GM19238 (cell line): ENCODE data around the gene ODF2.
A peak's percentile ranks its signal among the peaks of the same experiment; 100 is the strongest.
"Not testable (repeated sequence)": the region's sequence is repeated elsewhere in the genome, so short reads cannot be mapped to it uniquely, and the experiment has no call there.

ENCODE experiments used
- DNase-seq: peaks from one replicate; pipeline ENCODE4 v3.0.0; 2011; ENCODE audit warnings: low spot score; ENCODE audit not compliant: insufficient read length

Gene ODF2

GRCh38 chr9:128423356-128423755 is 32.5 kb upstream of the ODF2 start:
- DNase-seq: not testable (repeated sequence)

- DNase-seq: no peak
These were observed 31.5 kb upstream of the ODF2 start for GRCh38 chr9:128424268-128424780.

DNA sequence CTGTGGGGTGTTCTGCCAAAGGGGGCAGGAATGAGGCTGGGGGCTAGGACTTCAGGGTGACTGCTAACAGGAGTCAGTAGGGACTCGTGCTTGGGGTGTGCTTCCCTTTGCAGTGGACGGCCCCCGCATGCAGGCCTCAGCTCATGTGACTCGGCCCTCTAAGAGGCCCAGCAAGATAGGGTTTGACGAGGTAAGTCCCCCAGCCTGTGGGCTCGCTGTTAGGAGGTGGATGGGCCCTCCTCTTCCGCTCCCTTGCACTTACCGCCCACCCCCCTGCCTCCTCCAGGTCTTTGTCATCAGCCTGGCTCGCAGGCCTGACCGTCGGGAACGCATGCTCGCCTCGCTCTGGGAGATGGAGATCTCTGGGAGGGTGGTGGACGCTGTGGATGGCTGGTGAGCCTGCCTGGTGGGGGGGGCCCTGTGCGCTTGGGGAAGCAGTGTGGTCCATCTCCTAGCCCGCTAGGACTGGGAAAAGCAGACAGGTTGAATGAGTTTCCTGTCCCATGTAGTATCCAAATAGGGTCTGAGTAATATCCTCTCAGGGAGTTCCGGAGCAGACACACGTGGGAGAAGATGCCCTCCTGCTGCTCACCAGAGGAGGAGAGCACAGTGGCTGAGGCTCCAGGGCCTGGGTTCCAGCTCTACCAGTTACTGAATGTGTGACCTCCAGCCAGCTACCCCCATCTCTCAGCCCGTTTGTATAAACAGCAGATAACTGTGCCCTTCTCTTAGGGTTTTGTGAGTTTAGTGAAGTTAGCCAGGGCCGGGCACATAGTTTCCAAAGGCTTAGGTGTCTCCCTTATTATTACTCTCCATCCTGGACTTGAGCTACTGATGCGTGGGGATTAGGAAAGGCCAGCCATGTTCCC is 26.9 kb upstream of the ODF2 start:
- no peak for DNase-seq

DNA sequence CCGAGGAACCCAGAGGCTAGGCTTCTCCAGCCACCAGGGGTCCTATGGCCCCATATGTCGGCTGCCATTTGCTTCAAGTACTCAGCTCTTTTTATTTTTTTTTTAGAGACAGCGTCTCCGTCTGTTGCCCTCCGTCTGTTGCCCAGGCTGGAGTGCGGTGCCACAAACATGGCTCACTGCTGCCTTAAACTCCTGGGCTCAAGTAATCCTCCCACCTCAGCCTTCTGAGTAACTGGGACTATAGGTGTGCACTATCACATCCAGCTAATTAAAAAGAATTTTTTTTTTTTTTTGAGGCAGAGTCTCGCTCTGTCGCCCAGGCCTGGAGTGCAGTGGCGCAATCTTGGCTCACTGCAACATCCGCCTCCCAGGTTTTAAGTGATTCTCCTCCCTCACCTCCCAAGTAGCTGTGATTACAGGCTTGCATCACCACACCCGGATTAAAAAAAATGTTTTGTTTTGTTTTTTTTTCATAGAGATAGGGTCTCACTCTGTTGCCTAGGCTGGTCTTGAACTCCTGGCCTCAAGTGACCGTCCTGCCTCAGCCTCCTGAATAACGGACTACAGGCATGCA is 26.2 kb upstream of the ODF2 start:
- no peak for DNase-seq

DNA sequence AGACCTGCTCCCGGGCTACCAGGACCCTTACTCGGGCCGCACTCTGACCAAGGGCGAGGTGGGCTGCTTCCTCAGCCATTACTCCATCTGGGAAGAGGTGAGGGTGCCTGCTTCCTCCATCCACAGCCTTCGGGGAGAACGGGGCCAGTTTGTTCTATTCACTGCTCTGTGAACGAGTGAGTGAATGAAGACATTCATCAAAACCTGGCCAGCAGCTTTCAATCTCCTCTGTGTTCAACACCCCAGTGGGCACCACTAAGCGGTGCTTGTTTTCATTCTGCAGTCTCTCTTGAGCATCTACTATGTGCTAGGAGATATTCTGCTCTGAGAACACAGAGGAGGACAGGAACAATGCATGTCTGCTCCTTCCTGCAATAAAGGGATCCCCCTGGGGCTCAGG is 24.6 kb upstream of the ODF2 start:
- DNase-seq: no peak

- no peak for DNase-seq
These were observed 21.5 kb upstream of the ODF2 start for GRCh38 chr9:128434340-128434739.

GRCh38 chr9:128435611-128436010 is 20.2 kb upstream of the ODF2 start:
- no peak for DNase-seq

DNA sequence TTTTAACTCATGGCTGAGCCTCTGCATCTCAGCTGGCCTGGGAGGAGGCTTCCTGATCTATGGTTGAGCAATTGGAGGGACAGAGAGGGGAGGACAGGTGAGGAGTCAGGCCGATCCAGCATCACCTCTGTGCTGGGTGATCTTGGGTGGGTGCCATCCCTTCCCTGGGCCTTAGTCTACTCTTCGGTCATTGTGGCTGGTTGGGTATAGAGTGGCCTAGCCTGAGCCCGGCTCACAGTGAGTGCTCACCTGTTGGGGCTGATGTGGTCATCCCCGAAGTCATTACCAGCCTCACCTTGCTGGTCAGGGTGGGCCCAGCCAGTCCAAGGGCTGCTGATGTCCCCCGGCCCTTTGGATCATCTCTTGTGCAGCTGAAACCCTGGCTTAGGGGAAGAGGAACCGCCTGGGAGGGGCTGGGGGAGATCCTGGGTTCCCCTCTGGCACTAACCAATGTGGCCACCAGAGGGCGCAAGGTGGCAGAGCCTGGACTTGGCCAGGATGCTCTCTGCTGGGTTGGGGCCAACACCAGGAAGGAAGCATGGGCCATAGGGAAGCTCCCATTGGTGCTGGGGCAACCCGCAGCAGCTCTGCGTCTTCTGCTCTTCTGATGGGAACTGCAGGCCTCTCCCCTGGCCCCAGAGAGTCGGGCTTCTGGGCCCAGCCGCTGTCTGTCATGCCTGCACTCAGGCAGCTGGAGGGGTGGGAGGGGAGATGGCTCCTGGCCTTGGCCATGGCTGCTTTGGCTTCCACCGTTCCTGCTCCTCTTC is 17.3 kb upstream of the ODF2 start:
- peak; percentile 85 for DNase-seq

GRCh38 chr9:128439273-128439672 is 16.5 kb upstream of the ODF2 start:
- no peak for DNase-seq

- DNase-seq: no peak
These were observed 13.7 kb upstream of the ODF2 start for GRCh38 chr9:128442150-128442549.

DNA sequence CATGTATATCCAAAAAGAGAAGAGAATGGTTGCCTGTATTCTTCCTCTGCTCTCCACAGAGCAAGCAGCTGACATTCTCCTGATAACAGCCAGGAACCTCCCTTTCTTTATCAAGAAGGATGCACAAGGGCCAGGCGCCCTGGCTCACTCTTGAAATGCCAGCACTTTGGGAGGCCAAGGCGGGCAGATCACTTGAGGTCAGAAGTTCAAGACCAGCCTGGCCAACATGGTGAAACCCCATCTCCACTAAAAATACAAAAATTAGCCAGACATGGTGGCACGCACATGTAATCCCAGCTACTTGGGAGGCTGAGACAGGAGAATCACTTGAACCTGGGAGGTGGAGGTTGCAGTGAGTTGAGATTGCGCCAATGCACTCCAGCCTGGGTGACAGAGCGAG is 9.3 kb upstream of the ODF2 start:
- DNase-seq: not testable (repeated sequence)

DNA sequence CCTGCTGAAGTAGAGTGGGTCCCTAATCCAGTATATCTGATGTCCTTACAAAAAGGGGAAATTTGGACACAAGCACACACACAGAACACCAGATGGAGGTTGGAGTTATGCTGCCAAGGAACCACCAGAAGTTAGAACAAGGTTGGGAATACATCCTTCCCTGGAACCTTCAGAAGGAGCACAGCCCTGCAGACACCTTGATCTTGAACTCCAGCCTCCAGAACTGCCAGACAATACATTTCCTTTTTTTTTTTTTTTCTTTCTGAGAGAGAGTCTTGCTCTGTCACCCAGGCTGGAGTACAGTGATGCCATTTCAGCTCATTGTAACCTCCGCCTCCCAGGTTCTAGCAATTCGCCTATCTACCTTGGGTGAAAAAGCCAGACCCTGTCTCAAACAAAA is 7.1 kb upstream of the ODF2 start:
- DNase-seq: no peak

GRCh38 chr9:128454991-128455390 is 815 bp upstream of the ODF2 start:
- no peak for DNase-seq

DNA sequence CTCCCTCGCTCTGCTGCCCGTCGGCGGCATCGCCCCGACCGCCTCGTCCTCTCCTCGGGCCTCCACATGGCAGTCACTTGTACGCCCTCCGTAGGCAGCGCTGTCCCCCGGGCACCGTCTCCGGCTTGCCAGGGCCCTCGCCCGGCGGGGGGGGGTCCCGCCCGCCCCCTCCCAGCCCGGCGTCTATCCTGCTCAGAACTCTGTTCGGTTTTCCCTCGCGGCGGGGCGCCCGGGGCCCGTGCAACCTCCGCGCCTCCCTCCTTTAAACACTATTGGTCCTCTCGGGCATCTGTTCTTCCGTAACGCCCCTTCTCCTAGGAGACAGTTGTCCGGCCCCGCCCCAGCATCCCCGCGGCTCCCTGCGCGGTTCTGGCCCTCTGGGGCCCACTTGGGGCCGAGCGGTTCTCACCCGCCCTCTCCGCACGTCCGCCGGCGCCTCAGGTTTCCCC is 831 bp downstream of the ODF2 start:
- peak; percentile 88 for DNase-seq

DNA sequence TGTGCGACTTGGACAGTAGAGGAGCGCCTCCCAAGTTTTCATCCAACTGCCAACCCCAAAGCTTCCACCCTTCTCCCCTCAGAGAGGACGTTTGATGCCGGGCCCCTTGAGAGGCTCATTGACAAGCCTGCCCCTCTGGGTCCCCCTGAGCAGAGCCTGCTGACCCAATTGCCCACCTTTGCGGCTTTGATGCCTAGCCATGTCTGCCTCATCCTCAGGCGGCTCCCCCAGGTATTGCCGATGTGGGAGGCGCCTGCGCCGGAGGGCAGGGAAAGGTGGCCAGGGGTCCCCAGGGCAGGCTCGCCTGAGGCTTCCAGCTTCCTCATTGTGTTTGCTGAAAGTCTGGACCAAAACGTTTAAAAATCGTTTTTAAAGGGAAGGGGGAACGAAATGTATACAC is 1.4 kb downstream of the ODF2 start:
- DNase-seq: no peak

GRCh38 chr9:128459011-128459410 is 3.2 kb downstream of the ODF2 start:
- DNase-seq: no peak

GRCh38 chr9:128469070-128469469 is 13.3 kb downstream of the ODF2 start:
- no peak for DNase-seq

GRCh38 chr9:128470560-128470959 is 14.8 kb downstream of the ODF2 start:
- DNase-seq: no peak

DNA sequence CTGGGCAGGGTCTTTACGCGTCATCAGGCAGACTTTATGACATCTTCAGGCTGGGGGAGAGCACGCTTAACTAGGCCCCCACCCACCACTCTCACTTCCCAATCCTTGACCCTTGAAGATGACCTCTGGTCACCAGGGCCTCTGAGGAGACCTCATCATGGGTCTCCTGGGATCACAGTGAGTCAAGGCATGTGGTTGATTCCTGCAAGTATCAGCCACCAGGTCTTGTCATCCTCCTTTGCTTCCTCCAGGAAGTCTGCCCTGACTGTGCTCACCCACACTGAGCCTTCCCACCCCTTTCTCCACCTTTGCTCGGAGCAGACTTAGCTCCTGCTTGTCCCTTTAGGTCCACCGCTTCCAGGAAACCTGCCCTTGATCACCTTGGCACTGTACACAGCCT is 17.3 kb downstream of the ODF2 start:
- no peak for DNase-seq

GRCh38 chr9:128475867-128476266 is 20.1 kb downstream of the ODF2 start:
- no peak for DNase-seq

GRCh38 chr9:128479262-128479661 is 23.5 kb downstream of the ODF2 start:
- no peak for DNase-seq

DNA sequence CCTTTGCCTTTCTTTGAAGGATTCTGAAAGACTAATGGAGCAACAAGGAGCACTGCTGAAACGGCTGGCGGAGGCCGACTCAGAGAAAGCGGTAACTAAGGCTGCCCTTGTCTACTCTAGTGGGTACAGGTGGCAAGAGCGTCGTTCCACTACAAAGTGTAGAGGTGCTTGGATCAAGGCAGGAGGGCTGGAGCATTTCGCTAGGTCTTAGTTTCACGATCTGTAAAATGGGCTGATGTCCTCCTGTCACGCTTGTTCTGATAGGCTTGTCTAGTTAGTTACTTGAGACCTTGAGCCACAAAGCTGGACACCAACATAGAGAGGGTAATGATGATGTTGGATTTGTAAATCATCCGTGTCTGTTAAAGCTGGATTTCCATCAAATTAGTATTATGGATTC is 25.8 kb downstream of the ODF2 start:
- DNase-seq: no peak
